ENCODE measurements around the gene GPC6.

Gene GPC6

GRCh38 chr13:93603043-93603442, 376.4 kb downstream of the GPC6 start:
- no peaks in the 10 kb centered on the region for H3K4me1 Mint-ChIP-seq
- H3K36me3 Mint-ChIP-seq (ENCODE audit: insufficient read depth), result no peaks in the 10 kb centered on the region
- ATAC-seq (replicated peaks; ENCODE audit: extremely low read depth, poor library complexity, severe bottlenecking) (no peak), DNase-seq (ENCODE audit: low spot score in 2 of 2) (no peak)
- H3K4me3 Mint-ChIP-seq, result no peak overlapping the region
- no peaks in the 10 kb centered on the region for H3K27me3 Mint-ChIP-seq
- no peak overlapping the region for H3K27ac Mint-ChIP-seq (ENCODE audit: low read depth)
- H3K9me3 Mint-ChIP-seq, result no peaks in the 10 kb centered on the region

- no peaks in the 10 kb centered on the region for H3K4me1 Mint-ChIP-seq
- H3K4me3 Mint-ChIP-seq, result no peak overlapping the region
- H3K27me3 Mint-ChIP-seq, result no peaks in the 10 kb centered on the region
- no peak for DNase-seq (ENCODE audit: low spot score in 2 of 2)
- H3K9me3 Mint-ChIP-seq, result peaks cover under 1% of the 10 kb centered on the region
- no peak for ATAC-seq (replicated peaks; ENCODE audit: extremely low read depth, poor library complexity, severe bottlenecking)
- peaks cover 1% of the 10 kb centered on the region for H3K36me3 Mint-ChIP-seq (ENCODE audit: insufficient read depth)
- H3K27ac Mint-ChIP-seq (ENCODE audit: low read depth), result no peak overlapping the region
Observed at GRCh38 chr13:93614776-93615175, 388.2 kb downstream of the GPC6 start.

- no peak for ATAC-seq (replicated peaks; ENCODE audit: extremely low read depth, poor library complexity, severe bottlenecking)
- H3K4me1 Mint-ChIP-seq, result no peaks in the 10 kb centered on the region
- no peak for DNase-seq (ENCODE audit: low spot score in 2 of 2)
Observed at GRCh38 chr13:93620181-93620765, 393.7 kb downstream of the GPC6 start.

GRCh38 chr13:93621051-93621450, 394.4 kb downstream of the GPC6 start:
- Mint-ChIP-seq H3K27me3 (no peaks in the 10 kb centered on the region), H3K36me3 (ENCODE audit: insufficient read depth) (peaks cover 1% of the 10 kb centered on the region), H3K9me3 (no peaks in the 10 kb centered on the region), H3K4me3 (no peak overlapping the region), H3K4me1 (no peaks in the 10 kb centered on the region), H3K27ac (ENCODE audit: low read depth) (no peak overlapping the region)
- ATAC-seq (replicated peaks; ENCODE audit: extremely low read depth, poor library complexity, severe bottlenecking) (no peak), DNase-seq (ENCODE audit: low spot score in 2 of 2) (no peak)

More at GRCh38 chr13:93620181-93620765, 393.7 kb downstream of the GPC6 start:
- Mint-ChIP-seq H3K4me3 (no peak overlapping the region), H3K36me3 (ENCODE audit: insufficient read depth) (peaks cover 1% of the 10 kb centered on the region), H3K27me3 (no peaks in the 10 kb centered on the region), H3K27ac (ENCODE audit: low read depth) (no peak overlapping the region), H3K9me3 (no peaks in the 10 kb centered on the region)

DNA sequence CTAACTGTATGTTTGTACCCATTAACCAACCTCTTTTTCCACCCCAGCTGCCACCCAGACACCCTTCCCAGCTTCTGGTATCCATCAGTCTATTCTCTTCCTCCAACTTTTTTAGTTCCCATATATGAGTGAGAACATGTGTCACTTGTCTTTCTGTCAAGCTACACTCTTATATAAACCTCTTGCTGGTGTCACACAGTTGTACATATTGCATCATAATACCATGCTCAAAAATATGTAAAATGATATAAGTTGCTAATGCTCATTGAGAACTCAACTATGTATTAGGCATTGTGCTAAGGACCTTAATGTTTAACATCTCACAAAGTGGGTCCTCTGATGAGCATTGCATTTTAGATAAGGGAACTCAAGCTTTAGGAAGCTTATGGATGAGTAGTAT, 395.4 kb downstream of the GPC6 start:
- no peaks in the 10 kb centered on the region for H3K4me1 Mint-ChIP-seq
- H3K27ac Mint-ChIP-seq (ENCODE audit: low read depth), result no peak overlapping the region
- H3K4me3 Mint-ChIP-seq, result no peak overlapping the region
- H3K27me3 Mint-ChIP-seq, result no peaks in the 10 kb centered on the region
- H3K9me3 Mint-ChIP-seq, result no peaks in the 10 kb centered on the region
- no peaks in the 10 kb centered on the region for H3K36me3 Mint-ChIP-seq (ENCODE audit: insufficient read depth)
- no peak for DNase-seq (ENCODE audit: low spot score in 2 of 2)
- no peak for ATAC-seq (replicated peaks; ENCODE audit: extremely low read depth, poor library complexity, severe bottlenecking)

DNA sequence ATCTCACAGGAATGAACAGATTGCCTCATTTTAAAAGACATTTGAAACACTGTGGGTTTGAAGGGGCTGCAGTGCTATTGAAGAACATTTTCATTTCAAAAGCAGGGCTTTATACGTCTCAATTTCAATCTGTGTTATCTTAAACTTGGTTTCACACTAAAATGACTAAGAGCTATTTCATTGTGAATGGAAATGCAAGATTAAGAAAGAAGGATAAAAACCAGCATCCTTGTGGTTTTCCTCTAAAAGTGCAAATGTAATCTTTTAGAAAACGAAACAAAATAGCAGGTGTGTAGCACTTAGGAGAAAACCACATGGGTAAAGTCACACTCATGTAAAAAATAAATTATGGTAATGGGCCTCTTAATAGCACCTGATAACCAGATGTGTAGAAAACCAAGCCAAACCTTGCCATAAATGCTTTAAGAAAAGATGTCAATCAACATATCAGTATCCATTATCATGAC, 397.7 kb downstream of the GPC6 start:
- Mint-ChIP-seq H3K27me3 (no peaks in the 10 kb centered on the region), H3K4me1 (no peaks in the 10 kb centered on the region), H3K9me3 (no peaks in the 10 kb centered on the region), H3K4me3 (no peak overlapping the region), H3K36me3 (ENCODE audit: insufficient read depth) (no peaks in the 10 kb centered on the region), H3K27ac (ENCODE audit: low read depth) (no peak overlapping the region)
- ATAC-seq (replicated peaks; ENCODE audit: extremely low read depth, poor library complexity, severe bottlenecking), result no peak
- DNase-seq (ENCODE audit: low spot score in 2 of 2), result no peak

GRCh38 chr13:93625536-93625935, 398.9 kb downstream of the GPC6 start:
- no peaks in the 10 kb centered on the region for H3K27me3 Mint-ChIP-seq
- no peak overlapping the region for H3K4me3 Mint-ChIP-seq
- no peaks in the 10 kb centered on the region for H3K9me3 Mint-ChIP-seq
- no peak overlapping the region for H3K27ac Mint-ChIP-seq (ENCODE audit: low read depth)
- no peaks in the 10 kb centered on the region for H3K36me3 Mint-ChIP-seq (ENCODE audit: insufficient read depth)
- no peak for ATAC-seq (replicated peaks; ENCODE audit: extremely low read depth, poor library complexity, severe bottlenecking)
- no peaks in the 10 kb centered on the region for H3K4me1 Mint-ChIP-seq
- DNase-seq (ENCODE audit: low spot score in 2 of 2), result no peak

GRCh38 chr13:93628136-93628797, 401.7 kb downstream of the GPC6 start:
- ATAC-seq (replicated peaks; ENCODE audit: extremely low read depth, poor library complexity, severe bottlenecking) (no peak), DNase-seq (ENCODE audit: low spot score in 2 of 2) (no peak)
- Mint-ChIP-seq H3K36me3 (ENCODE audit: insufficient read depth) (no peaks in the 10 kb centered on the region), H3K27me3 (no peaks in the 10 kb centered on the region), H3K4me3 (no peak overlapping the region), H3K9me3 (no peaks in the 10 kb centered on the region), H3K4me1 (no peaks in the 10 kb centered on the region), H3K27ac (ENCODE audit: low read depth) (no peak overlapping the region)

DNA sequence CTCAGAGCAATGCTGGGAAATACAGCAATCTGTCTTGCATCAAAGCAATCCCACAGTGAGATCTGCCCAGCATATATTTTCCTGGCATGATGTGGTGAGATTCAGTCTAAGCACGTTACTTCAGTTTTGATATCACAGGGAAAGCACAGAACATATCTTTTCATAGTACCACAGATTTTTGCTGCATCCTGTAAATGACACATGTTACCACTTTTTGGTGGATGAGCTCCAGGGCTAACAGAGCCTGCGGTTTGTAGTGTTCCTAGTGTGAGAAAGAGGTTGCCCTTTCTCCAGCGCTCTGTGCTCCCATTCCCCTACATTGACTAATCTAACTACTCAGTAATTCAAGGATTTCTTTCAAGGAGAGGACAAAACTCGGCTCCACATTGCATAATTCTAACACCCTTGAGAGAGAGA, 409.0 kb downstream of the GPC6 start:
- no peaks in the 10 kb centered on the region for H3K27me3 Mint-ChIP-seq
- ATAC-seq (replicated peaks; ENCODE audit: extremely low read depth, poor library complexity, severe bottlenecking) (no peak), DNase-seq (ENCODE audit: low spot score in 2 of 2) (no peak)
- no peak overlapping the region for H3K27ac Mint-ChIP-seq (ENCODE audit: low read depth)
- H3K4me1 Mint-ChIP-seq, result no peaks in the 10 kb centered on the region
- peaks cover 1% of the 10 kb centered on the region for H3K36me3 Mint-ChIP-seq (ENCODE audit: insufficient read depth)
- H3K9me3 Mint-ChIP-seq, result no peaks in the 10 kb centered on the region
- no peak overlapping the region for H3K4me3 Mint-ChIP-seq

DNA sequence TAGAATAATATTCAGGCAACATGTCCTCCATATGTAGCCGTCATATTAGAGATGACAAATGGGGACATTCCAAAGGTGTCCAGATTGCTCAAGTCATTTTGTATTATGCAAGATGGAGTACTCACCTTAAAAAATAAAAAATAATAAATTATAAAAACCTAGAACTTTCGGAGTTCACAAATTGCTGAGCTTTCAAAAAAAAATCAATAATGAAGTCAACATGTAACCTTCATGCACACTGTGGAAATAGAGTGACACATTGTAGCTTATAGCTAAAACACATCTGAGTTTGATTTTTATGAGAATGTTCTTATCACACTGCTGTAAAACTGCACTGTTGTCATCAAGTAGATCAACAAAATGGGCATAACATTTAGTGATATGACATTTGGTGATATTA, 411.2 kb downstream of the GPC6 start:
- no peaks in the 10 kb centered on the region for H3K4me1 Mint-ChIP-seq
- no peak overlapping the region for H3K27ac Mint-ChIP-seq (ENCODE audit: low read depth)
- ATAC-seq (replicated peaks; ENCODE audit: extremely low read depth, poor library complexity, severe bottlenecking) (no peak), DNase-seq (ENCODE audit: low spot score in 2 of 2) (no peak)
- H3K36me3 Mint-ChIP-seq (ENCODE audit: insufficient read depth), result peaks cover 1% of the 10 kb centered on the region
- no peaks in the 10 kb centered on the region for H3K27me3 Mint-ChIP-seq
- no peak overlapping the region for H3K4me3 Mint-ChIP-seq
- no peaks in the 10 kb centered on the region for H3K9me3 Mint-ChIP-seq

DNA sequence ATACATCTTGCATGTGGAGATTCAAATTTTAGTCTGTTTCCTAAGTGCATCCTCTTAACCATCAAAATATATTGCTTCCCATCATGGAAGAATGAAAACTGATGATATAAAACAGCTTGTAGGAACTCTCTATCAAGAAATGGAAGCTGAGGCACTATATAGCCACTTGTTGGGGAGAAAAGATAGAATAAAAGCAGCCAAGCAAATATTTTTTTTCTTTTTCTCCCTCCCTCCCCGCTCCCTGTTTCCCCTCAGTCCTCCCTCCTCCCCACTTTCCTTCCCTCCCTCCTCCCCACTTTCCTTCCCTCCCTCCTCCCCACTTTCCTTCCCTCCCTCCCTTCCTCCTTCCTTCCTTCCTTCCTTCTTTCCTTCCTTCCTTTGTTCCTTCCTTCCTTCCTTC, 413.8 kb downstream of the GPC6 start:
- Mint-ChIP-seq H3K36me3 (ENCODE audit: insufficient read depth) (peaks cover 1% of the 10 kb centered on the region), H3K27me3 (no peaks in the 10 kb centered on the region), H3K4me1 (no peaks in the 10 kb centered on the region), H3K27ac (ENCODE audit: low read depth) (no peak overlapping the region), H3K4me3 (no peak overlapping the region), H3K9me3 (no peaks in the 10 kb centered on the region)
- no peak for ATAC-seq (replicated peaks; ENCODE audit: extremely low read depth, poor library complexity, severe bottlenecking)
- no peak for DNase-seq (ENCODE audit: low spot score in 2 of 2)

DNA sequence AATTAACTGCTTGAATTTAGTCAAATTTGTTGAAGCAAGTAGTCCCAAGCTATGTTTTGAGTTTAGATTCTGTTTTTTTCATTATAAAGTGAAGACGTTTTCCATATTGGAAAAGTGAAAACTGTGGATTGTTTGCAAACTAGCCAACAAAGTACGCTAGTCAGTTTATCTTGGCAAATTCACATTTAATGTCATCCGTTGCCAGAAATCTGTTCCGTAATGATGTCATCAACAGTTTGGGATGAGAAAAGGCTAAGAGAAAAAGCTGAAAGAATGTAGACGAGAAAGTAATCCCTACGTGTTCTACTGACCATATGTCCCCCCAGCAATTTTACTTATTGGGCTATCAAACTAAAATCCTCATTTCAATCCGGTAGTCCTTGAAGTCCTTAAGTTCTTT, 419.6 kb downstream of the GPC6 start:
- Mint-ChIP-seq H3K27ac (ENCODE audit: low read depth) (no peak overlapping the region), H3K4me1 (no peaks in the 10 kb centered on the region), H3K27me3 (no peaks in the 10 kb centered on the region), H3K36me3 (ENCODE audit: insufficient read depth) (no peaks in the 10 kb centered on the region), H3K4me3 (no peak overlapping the region), H3K9me3 (no peaks in the 10 kb centered on the region)
- DNase-seq (ENCODE audit: low spot score in 2 of 2) (no peak), ATAC-seq (replicated peaks; ENCODE audit: extremely low read depth, poor library complexity, severe bottlenecking) (no peak)

DNA sequence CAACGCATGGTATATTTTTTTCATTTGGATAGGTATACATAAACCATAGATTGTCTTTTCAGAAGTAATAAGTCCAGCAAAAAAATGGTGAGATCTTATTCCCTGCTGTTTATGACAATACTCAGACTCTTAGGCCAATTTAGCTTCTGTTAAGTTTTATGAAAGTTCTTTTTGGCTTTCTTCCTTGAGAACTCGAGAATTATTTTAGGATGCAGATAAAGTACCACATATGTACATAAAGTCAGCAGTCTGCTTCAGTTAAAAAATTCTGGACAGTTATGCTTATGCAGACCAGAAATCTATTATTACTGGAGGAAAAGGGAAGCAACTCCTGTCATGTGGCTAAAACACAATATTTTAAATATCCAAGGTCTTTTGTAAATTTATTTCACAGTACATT, 422.9 kb downstream of the GPC6 start:
- Mint-ChIP-seq H3K4me1 (no peaks in the 10 kb centered on the region), H3K4me3 (no peak overlapping the region), H3K36me3 (ENCODE audit: insufficient read depth) (no peaks in the 10 kb centered on the region), H3K9me3 (no peaks in the 10 kb centered on the region), H3K27ac (ENCODE audit: low read depth) (no peak overlapping the region), H3K27me3 (no peaks in the 10 kb centered on the region)
- ATAC-seq (replicated peaks; ENCODE audit: extremely low read depth, poor library complexity, severe bottlenecking) (no peak), DNase-seq (ENCODE audit: low spot score in 2 of 2) (no peak)

Measured in central memory CD8-positive, alpha-beta T cell (primary cell).